Hematopoietic multipotent progenitor cell treated with erythropoietin and hydrocortisone succinate and interleukin-3 and kit ligand, for 8 days (in vitro differentiated cells): ENCODE measurements around the gene PTGES3.
A peak's percentile ranks its signal among the peaks of the same experiment; 100 is the strongest.

Source experiments
- DNase-seq: peaks from one replicate; pipeline ENCODE4 v3.0.0-alpha.2; 2015

The PTGES3 gene

GRCh38 chr12:56645717-56646446, 42.2 kb downstream of the PTGES3 start, which contains the start of gene ATP5F1B:
TSS of gene ATP5F1B (minus strand) at chr12:56645984. CDS start at chr12:56645963, 21 bp downstream.
- DNase-seq, result peak; percentile 100

GRCh38 chr12:56645201-56645716, 42.8 kb downstream of the PTGES3 start:
- DNase-seq, result peak; percentile 31

- DNase-seq, result peak; percentile 31
Observed at GRCh38 chr12:56644654-56645053, 43.4 kb downstream of the PTGES3 start.

- DNase-seq, result no peak
Observed at GRCh38 chr12:56641219-56641618, 46.9 kb downstream of the PTGES3 start.

GRCh38 chr12:56637621-56638020, 50.5 kb downstream of the PTGES3 start:
- no peak for DNase-seq

GRCh38 chr12:56636675-56637540, 51.2 kb downstream of the PTGES3 start:
- peak; percentile 99 for DNase-seq

- peak; percentile 91 for DNase-seq
Observed at GRCh38 chr12:56635806-56636674, 52.0 kb downstream of the PTGES3 start.

- peak; percentile 81 for DNase-seq
Observed at GRCh38 chr12:56634837-56635791, 53.0 kb downstream of the PTGES3 start.

- peak; percentile 36 for DNase-seq
Observed at GRCh38 chr12:56634242-56634836, 53.7 kb downstream of the PTGES3 start.

- DNase-seq, result no peak
Observed at GRCh38 chr12:56633468-56634241, 54.4 kb downstream of the PTGES3 start.

GRCh38 chr12:56632701-56633467, 55.2 kb downstream of the PTGES3 start:
- no peak for DNase-seq

GRCh38 chr12:56631790-56632700, 56.0 kb downstream of the PTGES3 start:
- peak; percentile 63 for DNase-seq

GRCh38 chr12:56630180-56630632, 57.9 kb downstream of the PTGES3 start, which contains the start of gene BAZ2A:
TSS of gene BAZ2A (minus strand) at chr12:56630326. CDS start at chr12:56617530, 12,796 bp downstream.
- DNase-seq, result peak; percentile 84

GRCh38 chr12:56629459-56630179, 58.5 kb downstream of the PTGES3 start:
- DNase-seq, result no peak

- peak; percentile 43 for DNase-seq
Observed at GRCh38 chr12:56628671-56629458, 59.2 kb downstream of the PTGES3 start.

GRCh38 chr12:56626701-56627100, 61.4 kb downstream of the PTGES3 start:
- no peak for DNase-seq
